Activated naive CD4-positive, alpha-beta T cell treated with anti-CD3 and anti-CD28 coated beads, Interleukin-2, amount 50 U/mL, for 72 hours (primary cell): ENCODE results near the gene MGARP. TPM values are rescaled to one million over a fixed set of nuclear protein-coding genes. Genes with fewer than 3 reads are reported as not detected.
"Not testable (repeated sequence)": the region's sequence is repeated elsewhere in the genome, so short reads cannot be mapped to it uniquely, and the experiment has no call there.

Source experiments
- ATAC-seq, 2 donors: fragments of 150-1000 bp; cut with Tn5 transposase; 2 replicates each; pipeline ENCODE4 v1.10.0; 2021; ENCODE audit warnings: mild to moderate bottlenecking in 2 of 2, moderate library complexity in 2 of 2
- DNase-seq, 2 donors: peaks; one replicate each; pipeline ENCODE4 v3.0.0; 2021 to 2022; ENCODE audit warnings: low spot score in 2 of 2
- H3K27ac Mint-ChIP-seq, 2 donors: one replicate each; pipeline ENCODE4 v1.8.0; 2022; ENCODE audit warnings: mild to moderate bottlenecking in 2 of 2, mixed read lengths in 2 of 2
- H3K36me3 Mint-ChIP-seq, 2 donors: one replicate each; pipeline ENCODE4 v1.8.0; 2022; ENCODE audit warnings: mixed read lengths in 2 of 2
- H3K9me3 Mint-ChIP-seq, 2 donors: one replicate each; pipeline ENCODE4 v1.8.0; 2022; ENCODE audit warnings: mixed read lengths in 2 of 2
- total RNA-seq, 2 donors: library from RNA; stranded (reverse); gene quantifications; one replicate each; pipeline ENCODE4 v1.2.3, GENCODE V29; 2022

Gene MGARP
- total RNA-seq: under 1 TPM; 0.27 to 0.31 TPM

GRCh38 chr4:139279760-139280620 is at the start of gene MGARP:
MGARP (minus strand) TSS chr4:139280225; CDS start chr4:139280158, 67 bp downstream.
- Mint-ChIP-seq H3K9me3 (peaks cover 0 to 5% of the 10 kb centered on the region in 2 donors), H3K27ac (no peak within 1 kb of the TSS), H3K36me3 (peaks cover 18 to 28% of the 10 kb centered on the region in 2 donors)
- peak in 1 of 2 donors; percentile 33 for DNase-seq
- ATAC-seq: peak; percentile 63 to 78

GRCh38 chr4:139329665-139330200 is 49.7 kb upstream of the MGARP start:
- no peak for DNase-seq
- peaks cover 0 to 28% of the 10 kb centered on the region in 2 donors for H3K36me3 Mint-ChIP-seq
- no peak for ATAC-seq
- peak overlapping the region in 1 of 2 donors; percentile 16 for H3K27ac Mint-ChIP-seq
- H3K9me3 Mint-ChIP-seq: no peaks in the 10 kb centered on the region

GRCh38 chr4:139324620-139325019 is 44.6 kb upstream of the MGARP start:
- no peak for DNase-seq
- ATAC-seq: no peak
- peaks cover 0 to 20% of the 10 kb centered on the region in 2 donors for H3K9me3 Mint-ChIP-seq
- no peak overlapping the region for H3K27ac Mint-ChIP-seq
- H3K36me3 Mint-ChIP-seq: peaks cover 0 to 44% of the 10 kb centered on the region in 2 donors

GRCh38 chr4:139322541-139322940 is 42.5 kb upstream of the MGARP start:
- H3K27ac Mint-ChIP-seq, DNase-seq, ATAC-seq: not testable (repeated sequence)
- H3K9me3 Mint-ChIP-seq: peaks cover 0 to 20% of the 10 kb centered on the region in 2 donors
- H3K36me3 Mint-ChIP-seq: peaks cover 0 to 26% of the 10 kb centered on the region in 2 donors

- not testable (repeated sequence) for ATAC-seq, DNase-seq, H3K27ac Mint-ChIP-seq
- Mint-ChIP-seq H3K9me3 (peaks cover 0 to 20% of the 10 kb centered on the region in 2 donors), H3K36me3 (peaks cover 0 to 30% of the 10 kb centered on the region in 2 donors)
These were observed 42.0 kb upstream of the MGARP start for GRCh38 chr4:139322070-139322469.

- Mint-ChIP-seq H3K9me3 (peaks cover 0 to 20% of the 10 kb centered on the region in 2 donors), H3K36me3 (peaks cover 0 to 43% of the 10 kb centered on the region in 2 donors), H3K27ac (no peak overlapping the region)
- no peak for DNase-seq
- ATAC-seq: peak in 1 of 2 donors; percentile 36
These were observed 39.5 kb upstream of the MGARP start for GRCh38 chr4:139319571-139319970.

- DNase-seq: no peak
- no peak for ATAC-seq
- Mint-ChIP-seq H3K27ac (no peak overlapping the region), H3K9me3 (peaks cover 0 to 20% of the 10 kb centered on the region in 2 donors), H3K36me3 (peaks cover 0 to 43% of the 10 kb centered on the region in 2 donors)
These were observed 37.6 kb upstream of the MGARP start for GRCh38 chr4:139317635-139318034.

- no peak for DNase-seq
- peaks cover 0 to 36% of the 10 kb centered on the region in 2 donors for H3K36me3 Mint-ChIP-seq
- no peak for ATAC-seq
- H3K27ac Mint-ChIP-seq: no peak overlapping the region
- peaks cover 0 to 11% of the 10 kb centered on the region in 2 donors for H3K9me3 Mint-ChIP-seq
These were observed 36.7 kb upstream of the MGARP start for GRCh38 chr4:139316733-139317132.

GRCh38 chr4:139315221-139315675 is 35.2 kb upstream of the MGARP start:
- ATAC-seq (no peak), DNase-seq (no peak)
- peaks cover 0 to 6% of the 10 kb centered on the region in 2 donors for H3K9me3 Mint-ChIP-seq
- H3K36me3 Mint-ChIP-seq: peaks cover 0 to 25% of the 10 kb centered on the region in 2 donors
- peak overlapping the region in 1 of 2 donors; percentile 69 for H3K27ac Mint-ChIP-seq

GRCh38 chr4:139314047-139314800 is 34.2 kb upstream of the MGARP start:
- Mint-ChIP-seq H3K9me3 (no peaks in the 10 kb centered on the region), H3K27ac (peak overlapping the region in 1 of 2 donors; percentile 66), H3K36me3 (peaks cover 0 to 17% of the 10 kb centered on the region in 2 donors)
- DNase-seq (no peak), ATAC-seq (no peak)

GRCh38 chr4:139313414-139313813 is 33.4 kb upstream of the MGARP start:
- not testable (repeated sequence) for H3K9me3 Mint-ChIP-seq, DNase-seq, ATAC-seq
- Mint-ChIP-seq H3K27ac (peak overlapping the region; percentile 58 to 66), H3K36me3 (peaks cover 0 to 17% of the 10 kb centered on the region in 2 donors)

- Mint-ChIP-seq H3K36me3 (peaks cover 0 to 17% of the 10 kb centered on the region in 2 donors), H3K27ac (peak overlapping the region in 1 of 2 donors; percentile 67), H3K9me3 (no peaks in the 10 kb centered on the region)
- DNase-seq (no peak), ATAC-seq (no peak)
These were observed 32.7 kb upstream of the MGARP start for GRCh38 chr4:139312552-139313332.

GRCh38 chr4:139311909-139312308 is 31.9 kb upstream of the MGARP start:
- DNase-seq: no peak
- H3K36me3 Mint-ChIP-seq: peaks cover 0 to 14% of the 10 kb centered on the region in 2 donors
- no peak for ATAC-seq
- no peak overlapping the region for H3K27ac Mint-ChIP-seq
- H3K9me3 Mint-ChIP-seq: no peaks in the 10 kb centered on the region

GRCh38 chr4:139304920-139305319 is 24.9 kb upstream of the MGARP start:
- ATAC-seq (no peak), DNase-seq (no peak)
- Mint-ChIP-seq H3K27ac (peak overlapping the region; percentile 32 to 72), H3K9me3 (no peaks in the 10 kb centered on the region), H3K36me3 (peaks cover 24 to 59% of the 10 kb centered on the region in 2 donors)

GRCh38 chr4:139301821-139302611 is 22.0 kb upstream of the MGARP start, which contains the start of gene NDUFC1:
NDUFC1 (minus strand) TSS chr4:139302477; CDS start chr4:139295798, 6,679 bp downstream.
- peak within 1 kb of the TSS; percentile 98 to 99 for H3K27ac Mint-ChIP-seq
- ATAC-seq: peak; percentile 56 to 62
- no peaks in the 10 kb centered on the region for H3K9me3 Mint-ChIP-seq
- H3K36me3 Mint-ChIP-seq: peaks cover 24 to 63% of the 10 kb centered on the region in 2 donors
- peak; percentile 67 to 70 for DNase-seq
